Fibroblast of villous mesenchyme (primary cell): ENCODE results near the gene KRT1. TPM values are rescaled to one million over a fixed set of nuclear protein-coding genes. Genes with fewer than 3 reads are reported as not detected.

ENCODE experiments used
- DNase-seq: peaks from one replicate; pipeline ENCODE4 v3.0.0-alpha.2; 2010; ENCODE audit warnings: low read depth
- H3K4me3 ChIP-seq: 2 replicates; pipeline ENCODE4 v1.5.1; 2011; ENCODE audit warnings: low read depth, mild to moderate bottlenecking, low read length
- CTCF ChIP-seq: IDR thresholded peaks from 2 replicates; pipeline ENCODE4 v1.5.1; 2012; ENCODE audit warnings: low read depth, mild to moderate bottlenecking, low read length; ENCODE audit not compliant: insufficient read depth
- total RNA-seq: library from RNA; depleted of rRNA; stranded (reverse); fragments of >200 nt; gene quantifications from 2 replicates; pipeline ENCODE4 v1.2.3, GENCODE V29; 2012

Gene KRT1
- total RNA-seq = not detected in 2 replicates

- H3K4me3 ChIP-seq = no peak within 1 kb of the TSS
- DNase-seq = no peak
- TF ChIP-seq CTCF = no peak
Observed at GRCh38 chr12:52680363-52680762, at the start of gene KRT1. TSS of gene KRT1 (minus strand) at chr12:52680407. CDS start at chr12:52680348, 59 bp downstream.

GRCh38 chr12:52729147-52729546, 48.9 kb upstream of the KRT1 start:
- no peak for DNase-seq
- no peak for TF ChIP-seq CTCF
- H3K4me3 ChIP-seq = no peak overlapping the region

- no peak overlapping the region for H3K4me3 ChIP-seq
- DNase-seq = no peak
- no peak for TF ChIP-seq CTCF
Observed at GRCh38 chr12:52728374-52728773, 48.2 kb upstream of the KRT1 start.

GRCh38 chr12:52727037-52727436, 46.8 kb upstream of the KRT1 start:
- no peak for DNase-seq
- TF ChIP-seq CTCF = no peak
- no peak overlapping the region for H3K4me3 ChIP-seq

- no peak for TF ChIP-seq CTCF
- DNase-seq = no peak
Observed at GRCh38 chr12:52726451-52726850, 46.2 kb upstream of the KRT1 start.

GRCh38 chr12:52724384-52724783, 44.2 kb upstream of the KRT1 start:
- TF ChIP-seq CTCF = no peak
- no peak for DNase-seq
- H3K4me3 ChIP-seq = no peak overlapping the region

More at GRCh38 chr12:52726451-52726850, 46.2 kb upstream of the KRT1 start:
- no peak overlapping the region for H3K4me3 ChIP-seq

GRCh38 chr12:52722680-52723079, 42.5 kb upstream of the KRT1 start:
- no peak overlapping the region for H3K4me3 ChIP-seq
- no peak for DNase-seq
- no peak for TF ChIP-seq CTCF
